Loucy (cell line): ENCODE results near the gene DDX39A.

Experiments used
- CTCF ChIP-seq: fragments of 200-600 bp; sonication (generic); conservative IDR thresholded peaks from 2 replicates; pipeline ENCODE4 v1.5.1; 2014; ENCODE audit warnings: mild to moderate bottlenecking, antibody characterized with exemption, low read length
- EZH2phosphoT487 ChIP-seq: fragments of 200-600 bp; IDR thresholded peaks from 2 replicates; pipeline ENCODE4 v1.6.1; 2018; ENCODE audit warnings: antibody characterized with exemption, mild to moderate bottlenecking, moderate library complexity, borderline replicate concordance

DNA sequence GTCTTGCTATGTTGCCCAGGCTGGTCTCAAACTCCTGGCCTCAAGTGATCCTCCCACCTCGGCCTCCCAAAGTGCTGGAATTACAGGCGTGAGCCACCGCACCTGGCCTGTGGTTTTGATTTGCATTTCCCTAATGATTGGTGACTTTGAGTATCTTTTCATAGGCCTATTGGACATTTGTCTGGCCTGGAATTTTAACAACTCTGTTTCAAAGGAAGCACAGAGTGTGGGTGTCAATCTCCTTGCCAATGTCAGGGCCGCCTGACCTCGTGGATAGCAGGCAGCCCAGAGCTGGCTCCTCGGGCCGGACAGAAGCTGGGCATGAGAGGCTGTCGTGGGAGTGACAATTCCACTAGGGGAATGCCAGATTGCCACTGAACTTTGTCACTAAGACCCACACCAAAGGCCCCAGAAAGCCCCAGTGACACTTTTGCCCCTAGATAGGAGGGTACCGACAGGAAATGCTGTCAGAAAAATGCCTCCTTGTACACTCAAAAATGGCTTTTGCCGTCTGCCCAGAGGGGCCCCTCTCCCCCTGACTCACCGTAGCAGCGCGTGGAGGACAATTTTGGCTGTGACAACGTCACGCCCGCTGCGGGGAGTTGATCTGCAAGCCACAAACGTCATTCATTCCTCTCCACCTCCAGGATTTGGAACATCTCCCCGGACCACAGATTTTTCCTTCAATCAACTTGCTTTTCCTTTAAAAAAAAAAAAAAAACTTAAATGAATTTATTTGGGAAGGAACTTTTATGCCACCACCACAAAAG lies 49.6 kb downstream of the DDX39A start:
- TF ChIP-seq CTCF (no peak), EZH2phosphoT487 (no peak)
